Fibroblast of pulmonary artery (primary cell): ENCODE results near the gene EMC8.

Experiments used
- DNase-seq: peaks from one replicate; pipeline ENCODE4 v3.0.0-alpha.2; 2010; ENCODE audit warnings: low read depth
- H3K4me3 ChIP-seq: replicated peaks from 2 replicates; pipeline ENCODE4 v1.5.1; 2011; ENCODE audit warnings: low read depth, mild to moderate bottlenecking, control low read depth, low read length, moderate library complexity
- TF ChIP-seq, protein P1 (sequence below): IDR thresholded peaks from 2 replicates; pipeline ENCODE4 v1.5.1; 2011; ENCODE audit warnings: mild to moderate bottlenecking, control low read depth, low read length, inconsistent platforms; ENCODE audit errors: missing control alignments

The EMC8 gene

GRCh38 chr16:85834741-85835140 is 35.4 kb upstream of the EMC8 start:
- TF ChIP-seq, protein P1, sequence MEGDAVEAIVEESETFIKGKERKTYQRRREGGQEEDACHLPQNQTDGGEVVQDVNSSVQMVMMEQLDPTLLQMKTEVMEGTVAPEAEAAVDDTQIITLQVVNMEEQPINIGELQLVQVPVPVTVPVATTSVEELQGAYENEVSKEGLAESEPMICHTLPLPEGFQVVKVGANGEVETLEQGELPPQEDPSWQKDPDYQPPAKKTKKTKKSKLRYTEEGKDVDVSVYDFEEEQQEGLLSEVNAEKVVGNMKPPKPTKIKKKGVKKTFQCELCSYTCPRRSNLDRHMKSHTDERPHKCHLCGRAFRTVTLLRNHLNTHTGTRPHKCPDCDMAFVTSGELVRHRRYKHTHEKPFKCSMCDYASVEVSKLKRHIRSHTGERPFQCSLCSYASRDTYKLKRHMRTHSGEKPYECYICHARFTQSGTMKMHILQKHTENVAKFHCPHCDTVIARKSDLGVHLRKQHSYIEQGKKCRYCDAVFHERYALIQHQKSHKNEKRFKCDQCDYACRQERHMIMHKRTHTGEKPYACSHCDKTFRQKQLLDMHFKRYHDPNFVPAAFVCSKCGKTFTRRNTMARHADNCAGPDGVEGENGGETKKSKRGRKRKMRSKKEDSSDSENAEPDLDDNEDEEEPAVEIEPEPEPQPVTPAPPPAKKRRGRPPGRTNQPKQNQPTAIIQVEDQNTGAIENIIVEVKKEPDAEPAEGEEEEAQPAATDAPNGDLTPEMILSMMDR = no peak
- no peak overlapping the region for H3K4me3 ChIP-seq
- DNase-seq = no peak

DNA sequence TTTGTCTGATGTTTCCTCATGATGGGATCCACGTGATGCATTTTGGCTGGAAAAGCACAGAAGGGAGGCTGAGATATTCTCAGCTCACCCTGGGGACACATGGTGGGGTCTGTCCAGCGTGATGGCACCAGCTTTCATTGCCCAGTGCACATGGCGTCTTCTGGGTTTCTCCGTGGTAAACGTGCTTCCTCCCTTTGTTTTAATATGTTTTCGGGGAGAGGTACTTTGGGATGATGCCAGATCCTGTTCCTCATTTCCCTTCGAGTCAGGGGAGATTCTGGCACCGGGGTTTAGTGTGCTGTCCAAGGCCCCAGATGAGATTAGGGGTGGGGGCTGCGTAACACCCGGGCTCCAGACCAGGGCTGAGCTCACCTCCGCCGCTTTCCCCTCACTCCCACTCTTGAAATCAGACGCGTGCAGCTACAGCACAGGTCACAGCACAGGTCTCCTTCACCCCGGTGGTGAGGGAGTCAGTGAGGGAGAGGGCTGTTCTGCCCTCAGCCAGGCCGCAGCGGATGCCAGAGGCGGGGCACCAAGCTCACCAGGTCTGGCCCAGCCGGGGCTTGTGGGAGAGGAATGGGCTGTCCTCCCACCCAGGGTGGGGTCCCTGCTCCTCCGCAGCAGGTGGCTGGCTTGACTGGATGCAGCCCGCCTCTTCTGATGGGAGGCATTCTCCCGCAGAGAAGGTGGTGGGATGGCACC is 34.0 kb upstream of the EMC8 start:
- peak; percentile 7 for DNase-seq
- TF ChIP-seq, protein P1 = no peak
- H3K4me3 ChIP-seq = no peak overlapping the region

DNA sequence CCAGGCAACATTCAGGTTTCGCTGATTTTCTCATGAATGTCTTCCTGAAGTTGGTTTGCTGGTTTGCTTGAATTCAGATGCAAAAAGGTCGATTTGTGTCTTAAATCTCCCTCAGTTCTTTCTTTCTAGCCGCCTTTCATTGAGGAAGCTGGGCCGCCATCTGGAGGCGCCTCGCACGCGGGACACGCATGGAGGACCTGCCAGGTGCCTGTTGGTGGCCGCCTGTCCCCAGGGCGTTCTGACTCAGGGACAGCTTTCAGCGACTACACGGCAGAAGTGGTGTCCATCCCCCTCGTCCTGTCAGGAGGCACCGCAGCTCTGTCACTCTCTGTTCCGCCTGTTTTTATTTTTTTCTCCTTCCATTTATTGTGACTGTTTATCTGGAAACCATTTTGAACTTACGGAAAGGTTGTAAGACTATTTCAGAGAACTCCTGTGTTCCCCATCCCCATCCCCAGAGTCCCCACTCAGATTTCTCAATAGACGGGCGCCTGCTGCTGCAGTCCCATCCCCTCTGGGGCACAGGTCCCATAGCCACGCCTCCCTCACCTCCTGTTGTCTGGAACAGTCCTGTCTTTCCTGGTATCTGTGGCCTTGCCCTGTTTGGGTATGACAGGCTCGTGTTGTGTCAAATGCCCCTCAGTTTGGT is 33.4 kb upstream of the EMC8 start:
- TF ChIP-seq, protein P1 = no peak
- DNase-seq = no peak
- no peak overlapping the region for H3K4me3 ChIP-seq

GRCh38 chr16:85830821-85831220 is 31.5 kb upstream of the EMC8 start:
- H3K4me3 ChIP-seq = no peak overlapping the region
- DNase-seq = no peak
- TF ChIP-seq, protein P1 = no peak

DNA sequence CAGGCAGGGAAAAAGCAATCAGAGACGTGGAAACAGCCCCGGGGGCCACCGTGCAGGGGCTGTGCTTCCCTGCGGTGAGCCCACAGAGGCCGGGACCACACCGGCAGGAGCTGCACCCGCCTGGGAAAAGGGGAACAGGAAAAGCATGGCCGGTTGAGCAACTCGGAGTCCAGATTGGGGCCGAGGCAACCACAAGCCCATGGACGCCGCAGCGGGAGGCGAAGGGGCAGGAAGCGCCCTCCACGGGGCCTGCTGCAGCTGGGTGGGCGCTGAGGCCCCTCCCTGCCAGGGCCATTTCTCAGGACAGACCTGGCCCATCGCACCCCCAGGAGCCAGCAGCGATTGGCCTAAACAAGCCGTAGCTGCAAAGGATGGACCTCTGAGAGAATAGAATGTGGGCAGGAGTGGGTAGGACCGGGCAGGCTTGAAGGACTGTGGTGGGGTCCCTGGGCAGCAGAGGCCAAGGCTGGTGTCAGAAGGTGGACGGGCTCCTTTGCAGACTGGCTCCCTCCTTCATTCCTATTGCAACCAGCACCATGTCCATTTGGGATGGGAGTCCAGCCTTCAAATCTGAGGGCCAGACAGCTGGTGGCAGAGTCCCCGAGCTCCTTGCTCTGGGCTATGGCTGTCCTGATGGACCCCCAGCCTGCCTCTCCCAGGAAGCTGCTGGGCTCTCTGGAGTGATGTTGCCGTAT is 30.6 kb upstream of the EMC8 start:
- no peak overlapping the region for H3K4me3 ChIP-seq
- TF ChIP-seq, protein P1 = no peak

GRCh38 chr16:85829171-85829719 is 29.9 kb upstream of the EMC8 start:
- TF ChIP-seq, protein P1 = no peak
- H3K4me3 ChIP-seq = no peak overlapping the region
- no peak for DNase-seq

More for the DNA sequence above, 30.6 kb upstream of the EMC8 start:
- no peak for DNase-seq
